Hepatocyte (in vitro differentiated cells): ENCODE measurements around the gene FRA10AC1. TPM values are rescaled to one million over a fixed set of nuclear protein-coding genes. Genes with fewer than 3 reads are reported as not detected.

Experiments
- DNase-seq: peaks from one replicate; pipeline ENCODE4 v3.0.0-alpha.2; 2016; ENCODE audit warnings: low spot score
- H2AFZ ChIP-seq: fragments of 200-600 bp; sonication (generic); 2 replicates; pipeline ENCODE4 v1.6.0; 2016; ENCODE audit warnings: antibody characterized with exemption, mild to moderate bottlenecking
- H3K27ac ChIP-seq: fragments of 200-600 bp; sonication (generic); 2 replicates; pipeline ENCODE4 v1.5.1; 2016; ENCODE audit warnings: mild to moderate bottlenecking
- H3K27me3 ChIP-seq: fragments of 200-600 bp; sonication (generic); 2 replicates; pipeline ENCODE4 v1.6.1; 2016
- H3K36me3 ChIP-seq: fragments of 200-600 bp; sonication (generic); replicated peaks from 2 replicates; pipeline ENCODE4 v1.5.1; 2016; ENCODE audit warnings: low read depth; ENCODE audit not compliant: insufficient read depth
- H3K4me1 ChIP-seq: fragments of 200-600 bp; sonication (generic); 2 replicates; pipeline ENCODE4 v1.5.1; 2016; ENCODE audit warnings: mild to moderate bottlenecking, moderate library complexity; ENCODE audit not compliant: insufficient read depth
- H3K4me2 ChIP-seq: fragments of 200-600 bp; sonication (generic); 2 replicates; pipeline ENCODE4 v1.6.0; 2016
- H3K4me3 ChIP-seq: fragments of 200-600 bp; sonication (generic); 2 replicates; pipeline ENCODE4 v1.5.1; 2016; ENCODE audit warnings: mild to moderate bottlenecking
- H3K79me2 ChIP-seq: fragments of 200-600 bp; sonication (generic); 2 replicates; pipeline ENCODE4 v1.6.0; 2017; ENCODE audit warnings: mild to moderate bottlenecking
- H3K9me2 ChIP-seq: fragments of 200-600 bp; sonication (generic); replicated peaks from 2 replicates; pipeline ENCODE4 v1.6.0; 2017; ENCODE audit warnings: mild to moderate bottlenecking; ENCODE audit not compliant: insufficient read depth
- H3K9me3 ChIP-seq: fragments of 200-600 bp; sonication (generic); 2 replicates; pipeline ENCODE4 v1.5.1; 2016; ENCODE audit warnings: low read depth, mild to moderate bottlenecking
- H4K20me1 ChIP-seq: fragments of 200-600 bp; sonication (generic); 2 replicates; pipeline ENCODE4 v1.6.0; 2016; ENCODE audit warnings: mild to moderate bottlenecking; ENCODE audit not compliant: insufficient read depth, poor library complexity, severe bottlenecking
- EZH2 ChIP-seq: fragments of 200-600 bp; sonication (generic); IDR thresholded peaks from 2 replicates; pipeline ENCODE4 v1.6.1; 2016; ENCODE audit warnings: antibody characterized with exemption, mild to moderate bottlenecking, borderline replicate concordance
- EZH2phosphoT487 ChIP-seq: fragments of 200-600 bp; sonication (generic); IDR thresholded peaks from one replicate; pipeline ENCODE4 v1.6.1; 2018; ENCODE audit warnings: antibody characterized with exemption, mild to moderate bottlenecking, low read depth, moderate library complexity; ENCODE audit not compliant: unreplicated experiment, severe bottlenecking
- WGBS: methylation state at CpG from one replicate; pipeline ENCODE4 v1.1.6; 2016; ENCODE audit warnings: low lambda C conversion rate; ENCODE audit errors: missing lambda C conversion rate; 5-methylcytosine and 5-hydroxymethylcytosine counted together
- polyA plus RNA-seq: library from polyadenylated mRNA; unstranded; fragments of >200 nt; fragmentation: Nextera tagmentation; extraction: Ambion mirVana; gene quantifications from 2 replicates; pipeline ENCODE4 v1.2.1, GENCODE V29; 2016
- total RNA-seq: library from RNA; depleted of rRNA; stranded (reverse); fragments of >200 nt; gene quantifications from 2 replicates; pipeline ENCODE4 v1.2.3, GENCODE V29; 2014
- TF ChIP-seq, protein P1 (sequence below): fragments of 200-600 bp; sonication (generic); IDR thresholded peaks from 2 replicates; pipeline ENCODE4 v1.5.1; 2016; ENCODE audit warnings: antibody characterized with exemption, mild to moderate bottlenecking; ENCODE audit not compliant: poor library complexity

Gene FRA10AC1
- total and polyA plus RNA-seq, 2 experiments from 2014 or later: 11.4 to 14.9 TPM

DNA sequence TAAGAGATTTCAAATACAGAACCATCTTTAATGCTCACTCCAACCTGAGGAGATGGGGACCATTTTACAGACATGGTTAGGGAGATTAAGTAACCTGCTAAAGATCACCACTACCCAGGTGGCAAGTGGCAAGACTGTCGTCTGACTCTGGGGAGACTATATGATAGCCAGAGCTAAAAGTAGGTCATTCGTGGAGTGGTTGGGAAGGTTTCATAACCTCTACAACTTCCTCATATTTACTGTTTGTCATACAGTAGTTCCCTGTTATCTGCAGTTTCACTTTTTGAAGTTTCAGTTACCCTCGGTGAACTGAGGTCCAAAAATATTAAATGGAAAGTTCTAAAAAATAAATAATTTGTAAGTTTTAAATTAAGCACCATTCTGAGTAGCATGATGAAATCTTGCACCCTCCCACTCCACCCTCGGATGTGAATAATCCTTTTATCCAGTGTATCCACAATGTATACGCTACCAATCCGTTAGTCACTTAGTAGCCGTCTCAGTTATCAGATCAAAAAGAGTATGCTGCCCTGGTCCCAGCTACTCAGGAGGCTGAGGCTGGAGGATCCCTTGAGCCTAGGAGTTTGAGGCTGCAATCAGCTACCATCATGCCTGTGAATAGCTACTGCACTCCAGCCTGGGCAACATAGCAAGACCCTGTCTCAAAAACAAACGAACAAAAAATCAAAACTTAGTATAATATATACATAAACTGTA lies 40.4 kb upstream of the FRA10AC1 start:
- peaks cover 3% of the 10 kb centered on the region for H3K27me3 ChIP-seq

DNA sequence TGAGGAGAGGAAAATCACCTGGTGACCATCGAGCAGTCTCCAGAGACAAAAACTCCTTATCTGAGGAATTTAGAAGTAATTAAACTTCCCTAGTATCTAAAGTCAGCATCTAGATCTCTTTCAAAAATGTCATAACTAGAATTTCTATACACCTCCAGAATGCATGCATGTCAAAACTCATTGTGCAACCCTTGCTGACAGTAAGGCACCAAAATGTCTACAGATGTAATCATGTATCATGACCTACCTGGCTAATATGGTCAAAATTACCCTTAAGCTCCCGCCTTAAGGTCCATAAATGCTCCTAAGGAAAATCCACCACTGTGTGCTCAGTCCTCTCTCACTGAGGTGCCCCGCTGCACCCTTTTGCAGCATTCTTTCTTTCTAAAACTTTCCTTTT lies 39.0 kb upstream of the FRA10AC1 start:
- H3K4me2 ChIP-seq: no peak overlapping the region
- no peaks in the 10 kb centered on the region for H3K79me2 ChIP-seq
- TF ChIP-seq EZH2 (no peak), EZH2phosphoT487 (no peak)
- TF ChIP-seq, protein P1, sequence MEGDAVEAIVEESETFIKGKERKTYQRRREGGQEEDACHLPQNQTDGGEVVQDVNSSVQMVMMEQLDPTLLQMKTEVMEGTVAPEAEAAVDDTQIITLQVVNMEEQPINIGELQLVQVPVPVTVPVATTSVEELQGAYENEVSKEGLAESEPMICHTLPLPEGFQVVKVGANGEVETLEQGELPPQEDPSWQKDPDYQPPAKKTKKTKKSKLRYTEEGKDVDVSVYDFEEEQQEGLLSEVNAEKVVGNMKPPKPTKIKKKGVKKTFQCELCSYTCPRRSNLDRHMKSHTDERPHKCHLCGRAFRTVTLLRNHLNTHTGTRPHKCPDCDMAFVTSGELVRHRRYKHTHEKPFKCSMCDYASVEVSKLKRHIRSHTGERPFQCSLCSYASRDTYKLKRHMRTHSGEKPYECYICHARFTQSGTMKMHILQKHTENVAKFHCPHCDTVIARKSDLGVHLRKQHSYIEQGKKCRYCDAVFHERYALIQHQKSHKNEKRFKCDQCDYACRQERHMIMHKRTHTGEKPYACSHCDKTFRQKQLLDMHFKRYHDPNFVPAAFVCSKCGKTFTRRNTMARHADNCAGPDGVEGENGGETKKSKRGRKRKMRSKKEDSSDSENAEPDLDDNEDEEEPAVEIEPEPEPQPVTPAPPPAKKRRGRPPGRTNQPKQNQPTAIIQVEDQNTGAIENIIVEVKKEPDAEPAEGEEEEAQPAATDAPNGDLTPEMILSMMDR: no peak
- no peaks in the 10 kb centered on the region for H3K36me3 ChIP-seq
- WGBS: 59% methylated on average over 3 of the region's 3 CpGs
- H3K9me3 ChIP-seq: no peaks in the 10 kb centered on the region
- no peaks in the 10 kb centered on the region for H4K20me1 ChIP-seq
- H3K27me3 ChIP-seq: peaks cover 3% of the 10 kb centered on the region
- H3K4me3 ChIP-seq: no peak overlapping the region
- no peak overlapping the region for H3K27ac ChIP-seq
- no peaks in the 10 kb centered on the region for H3K4me1 ChIP-seq
- no peak for DNase-seq
- H2AFZ ChIP-seq: no peak overlapping the region
- no peaks in the 10 kb centered on the region for H3K9me2 ChIP-seq

More for the DNA sequence above, 40.4 kb upstream of the FRA10AC1 start:
- no peak for TF ChIP-seq EZH2
- TF ChIP-seq EZH2phosphoT487: no peak
- TF ChIP-seq, protein P1: no peak
- no peak for DNase-seq
- Histone ChIP-seq H3K27ac (no peak overlapping the region), H4K20me1 (no peaks in the 10 kb centered on the region), H3K36me3 (no peaks in the 10 kb centered on the region), H3K4me1 (peaks cover 5% of the 10 kb centered on the region), H3K4me2 (no peak overlapping the region), H3K79me2 (no peaks in the 10 kb centered on the region), H3K9me2 (no peaks in the 10 kb centered on the region), H3K9me3 (no peaks in the 10 kb centered on the region), H2AFZ (no peak overlapping the region), H3K4me3 (no peak overlapping the region)
- 73% methylated on average over 8 of the region's 8 CpGs for WGBS

DNA sequence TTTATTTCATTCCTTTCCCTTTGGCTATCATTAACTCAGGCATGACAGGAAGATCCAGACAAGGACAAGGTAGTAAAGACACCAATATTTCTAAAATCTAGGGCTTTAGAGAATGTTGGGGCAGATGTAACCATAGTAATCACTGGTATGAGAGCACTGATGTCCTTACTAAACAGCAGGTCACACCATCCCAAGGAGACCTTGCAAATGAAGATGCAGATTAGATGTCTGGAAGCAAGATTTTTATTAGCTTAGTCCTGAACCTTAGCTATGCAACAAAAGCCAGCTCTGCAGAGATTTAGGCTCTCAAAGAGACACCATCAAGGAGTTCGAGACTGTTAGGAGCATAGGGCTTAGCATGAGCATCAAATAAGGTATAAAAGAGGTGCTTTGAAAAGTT lies 23.6 kb upstream of the FRA10AC1 start:
- DNase-seq: no peak
- 91% methylated on average over 1 of the region's 1 CpG for WGBS
- no peak overlapping the region for H3K27ac ChIP-seq

More for the DNA sequence above, 23.6 kb upstream of the FRA10AC1 start:
- Histone ChIP-seq H3K4me2 (no peak overlapping the region), H2AFZ (no peak overlapping the region), H3K9me2 (no peaks in the 10 kb centered on the region), H3K4me3 (no peak overlapping the region), H3K36me3 (no peaks in the 10 kb centered on the region), H3K4me1 (no peaks in the 10 kb centered on the region), H3K9me3 (no peaks in the 10 kb centered on the region), H4K20me1 (no peaks in the 10 kb centered on the region), H3K79me2 (no peaks in the 10 kb centered on the region), H3K27me3 (peaks cover 9% of the 10 kb centered on the region)
- TF ChIP-seq EZH2 (no peak), EZH2phosphoT487 (no peak)
- TF ChIP-seq, protein P1: no peak
